Ovary (tissue), 9 donors: ENCODE measurements around the gene SS18L1. TPM values are rescaled to one million over a fixed set of nuclear protein-coding genes. Genes with fewer than 3 reads are reported as not detected.

Experiments used
- DNase-seq, 5 donors: peaks; one replicate each; pipeline ENCODE4 v3.0.0-alpha.2; 2019 to 2020
- H3K27ac ChIP-seq, 2 donors: fragments of 200-600 bp; one replicate each; pipeline versions ENCODE4 v1.5.1 to v1.8.0; 2019 to 2022
- H3K27me3 ChIP-seq: fragments of 200-600 bp; one replicate; pipeline ENCODE4 v1.8.0; 2022
- H3K36me3 ChIP-seq: fragments of 200-600 bp; sonication (generic); one replicate; pipeline ENCODE4 v1.5.1; 2019
- H3K4me1 ChIP-seq: one replicate; pipeline ENCODE4 v1.8.1; 2013; ENCODE audit warnings: mild to moderate bottlenecking, moderate library complexity; ENCODE audit not compliant: insufficient read depth
- H3K4me3 ChIP-seq: fragments of 200-600 bp; sonication (generic); one replicate; pipeline ENCODE4 v1.5.1; 2017
- H3K9me3 ChIP-seq, 2 donors: fragments of 200-600 bp in 1 of 2; sonication (generic) in 1 of 2; one replicate each; pipeline versions ENCODE4 v1.5.1 to v1.8.1; 2013 to 2019; ENCODE audit warnings: mild to moderate bottlenecking in 1 of 2, moderate library complexity in 1 of 2
- CTCF ChIP-seq, 3 donors: fragments of 450-650 bp in 2 of 3; fragments of 200-600 bp in 1 of 3; IDR thresholded peaks; one replicate each; pipeline versions ENCODE4 v1.5.1 to v1.8.0; 2016 to 2022; ENCODE audit warnings: antibody characterized with exemption in 3 of 3, mild to moderate bottlenecking in 1 of 3
- EP300 ChIP-seq: sonication (generic); formaldehyde crosslinking; IDR thresholded peaks from one replicate; pipeline ENCODE4 v1.6.1; 2017; ENCODE audit warnings: antibody characterized with exemption
- POLR2A ChIP-seq: fragments of 450-650 bp; IDR thresholded peaks from one replicate; pipeline ENCODE4 v1.6.1; 2017; ENCODE audit warnings: antibody characterized with exemption, mild to moderate bottlenecking, moderate library complexity
- WGBS, 3 donors: extraction: QIAGEN DNeasy Blood & Tissue Kit in 1 of 3; methylation state at CpG; one replicate each; pipeline versions ENCODE4 v1.1.5 to v1.1.7; 2013 to 2017; 5-methylcytosine and 5-hydroxymethylcytosine counted together
- intact Hi-C, 4 donors: fragments of 100-400 bp; cut with DNase I; formaldehyde crosslinking; loops; one replicate each; pipeline versions ENCODE4 v1.11.0 to v1.15.1; 2022 to 2023
- polyA plus RNA-seq, 2 donors: library from polyadenylated mRNA; stranded (reverse); fragments of 200-250 nt in 1 of 2; fragments of 350-450 nt in 1 of 2; fragmentation: Illumina TruSeq in 1 of 2; extraction: RNeasy Lipid Tissue Mini Kit (QIAGEN cat#74804) in 1 of 2; gene quantifications; one replicate each; pipeline ENCODE4 v1.2.3, GENCODE V29; 2013 to 2014
- total RNA-seq, 7 donors: library from RNA; depleted of rRNA in 2 of 7; stranded (reverse); fragments of >200 nt in 2 of 7; fragmentation: NEBNext Ultra II Directional in 3 of 7; extraction: Animal tissue kit (Norgen Biotek cat#: 25700) in 3 of 7; gene quantifications; one replicate each; pipeline versions ENCODE4 v1.1.0 to v1.2.4, GENCODE V29; 2016 to 2023
- donor health status: DM: no; HTN: no; CAD: no; lungs with moderate emphysema.
- donor health status: DM: no; HTN: no; CAD: no.
- donor health status: Bipolar disorder and iron deficiency.
- donor health status: DM: yes; HTN: yes; CAD: no.
- donor health status: DM: no; HTN: no; CAD: no.
- donor health status: DM: yes; HTN: yes; CAD: no.

SS18L1 gene
- total and polyA plus RNA-seq, 9 donors: 7.7 to 14.3 (median 12.4) TPM

- intact Hi-C loops: no loop called here
- Histone ChIP-seq H3K9me3 (no peaks in the 10 kb centered on the region), H3K4me3 (no peak overlapping the region), H3K36me3 (no peaks in the 10 kb centered on the region), H3K27me3 (no peaks in the 10 kb centered on the region), H3K27ac (no peak overlapping the region), H3K4me1 (peaks cover 17% of the 10 kb centered on the region)
- WGBS, 3 donors: 91 to 97% (median 91%) methylated on average over 11 of the region's 11 CpGs
- TF ChIP-seq CTCF (IDR thresholded peaks at IDR 0.05) (no peak), POLR2A (no peak)
- no peak for DNase-seq
Measured at GRCh38 chr20:62150310-62150575, 6.7 kb downstream of the SS18L1 start.

- 80 to 84% (median 82%) methylated on average over 11 of the region's 11 CpGs for WGBS, 3 donors
- Histone ChIP-seq H3K4me3 (no peak overlapping the region), H3K27ac (no peak overlapping the region), H3K27me3 (no peaks in the 10 kb centered on the region), H3K4me1 (peaks cover 12% of the 10 kb centered on the region), H3K9me3 (no peaks in the 10 kb centered on the region), H3K36me3 (no peaks in the 10 kb centered on the region)
- intact Hi-C loops: no loop called here
- no peak for DNase-seq
- TF ChIP-seq CTCF (IDR thresholded peaks at IDR 0.05): no peak
- no peak for TF ChIP-seq POLR2A
Measured at GRCh38 chr20:62151225-62151624, 7.7 kb downstream of the SS18L1 start.

GRCh38 chr20:62151835-62152364 is 8.3 kb downstream of the SS18L1 start:
- H3K27ac ChIP-seq: no peak overlapping the region
- no peak for DNase-seq
- intact Hi-C loops: no loop called here
- H3K36me3 ChIP-seq: no peaks in the 10 kb centered on the region
- 77 to 81% (median 80%) methylated on average over 22 to 23 of the region's 23 CpGs for WGBS, 3 donors
- no peaks in the 10 kb centered on the region for H3K27me3 ChIP-seq
- peaks cover 16% of the 10 kb centered on the region for H3K4me1 ChIP-seq
- TF ChIP-seq EP300: no peak
- no peak for TF ChIP-seq CTCF (IDR thresholded peaks at IDR 0.05)
- no peak for TF ChIP-seq POLR2A
- no peak overlapping the region for H3K4me3 ChIP-seq
- no peaks in the 10 kb centered on the region for H3K9me3 ChIP-seq

GRCh38 chr20:62155428-62156253 is 12.1 kb downstream of the SS18L1 start:
- H3K27ac ChIP-seq: no peak overlapping the region
- no peak overlapping the region for H3K4me3 ChIP-seq
- TF ChIP-seq CTCF (IDR thresholded peaks at IDR 0.05): no peak
- TF ChIP-seq POLR2A: no peak
- TF ChIP-seq EP300: no peak
- H3K9me3 ChIP-seq: no peaks in the 10 kb centered on the region
- no peaks in the 10 kb centered on the region for H3K27me3 ChIP-seq
- no peak for DNase-seq
- H3K36me3 ChIP-seq: no peaks in the 10 kb centered on the region
- H3K4me1 ChIP-seq: peaks cover 8% of the 10 kb centered on the region
- 85 to 90% (median 86%) methylated on average over 29 of the region's 29 CpGs for WGBS, 3 donors
- intact Hi-C loops: loop anchor here in 1 of 4 donors (5.0 kb wide), 1 partner anchor 143 kb away; no protein-coding TSS in a partner anchor
